HL-60 (cell line): ENCODE data around the gene RAB15.

ENCODE experiments used
- REST ChIP-seq: IDR thresholded peaks from 2 replicates; pipeline ENCODE4 v1.6.1; 2012; ENCODE audit warnings: low read depth; ENCODE audit not compliant: insufficient replicate concordance
- TF ChIP-seq, protein P1 (sequence below): IDR thresholded peaks from one replicate; pipeline ENCODE4 v1.5.1; 2011; ENCODE audit warnings: low read length, control low read depth, inconsistent platforms; ENCODE audit not compliant: insufficient read depth

GRCh38 chr14:64919618-64920017 lies 52.5 kb downstream of the RAB15 start:
- TF ChIP-seq, protein P1, sequence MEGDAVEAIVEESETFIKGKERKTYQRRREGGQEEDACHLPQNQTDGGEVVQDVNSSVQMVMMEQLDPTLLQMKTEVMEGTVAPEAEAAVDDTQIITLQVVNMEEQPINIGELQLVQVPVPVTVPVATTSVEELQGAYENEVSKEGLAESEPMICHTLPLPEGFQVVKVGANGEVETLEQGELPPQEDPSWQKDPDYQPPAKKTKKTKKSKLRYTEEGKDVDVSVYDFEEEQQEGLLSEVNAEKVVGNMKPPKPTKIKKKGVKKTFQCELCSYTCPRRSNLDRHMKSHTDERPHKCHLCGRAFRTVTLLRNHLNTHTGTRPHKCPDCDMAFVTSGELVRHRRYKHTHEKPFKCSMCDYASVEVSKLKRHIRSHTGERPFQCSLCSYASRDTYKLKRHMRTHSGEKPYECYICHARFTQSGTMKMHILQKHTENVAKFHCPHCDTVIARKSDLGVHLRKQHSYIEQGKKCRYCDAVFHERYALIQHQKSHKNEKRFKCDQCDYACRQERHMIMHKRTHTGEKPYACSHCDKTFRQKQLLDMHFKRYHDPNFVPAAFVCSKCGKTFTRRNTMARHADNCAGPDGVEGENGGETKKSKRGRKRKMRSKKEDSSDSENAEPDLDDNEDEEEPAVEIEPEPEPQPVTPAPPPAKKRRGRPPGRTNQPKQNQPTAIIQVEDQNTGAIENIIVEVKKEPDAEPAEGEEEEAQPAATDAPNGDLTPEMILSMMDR = no peak
- TF ChIP-seq REST = no peak
